Measurements from ENCODE around the gene NHSL1.
A peak's percentile ranks its signal among the peaks of the same experiment; 100 is the strongest.
"Not testable (repeated sequence)": the region's sequence is repeated elsewhere in the genome, so short reads cannot be mapped to it uniquely, and the experiment has no call there.

NHSL1 gene

GRCh38 chr6:138425256-138425655 is 74.0 kb downstream of the NHSL1 start:
- not testable (repeated sequence) for DNase-seq (ENCODE audit: low read depth)

GRCh38 chr6:138424004-138424904 is 75.0 kb downstream of the NHSL1 start:
- no peak for DNase-seq (ENCODE audit: low read depth)

- no peak for DNase-seq (ENCODE audit: low read depth)
These were observed 76.4 kb downstream of the NHSL1 start for GRCh38 chr6:138422861-138423260.

GRCh38 chr6:138421608-138422007 is 77.7 kb downstream of the NHSL1 start:
- DNase-seq (ENCODE audit: low read depth), result no peak

GRCh38 chr6:138421089-138421488 is 78.2 kb downstream of the NHSL1 start:
- no peak for DNase-seq (ENCODE audit: low read depth)

GRCh38 chr6:138420356-138420755 is 78.9 kb downstream of the NHSL1 start:
- no peak for DNase-seq (ENCODE audit: low read depth)

- no peak for DNase-seq (ENCODE audit: low read depth)
These were observed 79.5 kb downstream of the NHSL1 start for GRCh38 chr6:138419766-138420165.

- no peak for DNase-seq (ENCODE audit: low read depth)
These were observed 81.1 kb downstream of the NHSL1 start for GRCh38 chr6:138418118-138418742.

DNA sequence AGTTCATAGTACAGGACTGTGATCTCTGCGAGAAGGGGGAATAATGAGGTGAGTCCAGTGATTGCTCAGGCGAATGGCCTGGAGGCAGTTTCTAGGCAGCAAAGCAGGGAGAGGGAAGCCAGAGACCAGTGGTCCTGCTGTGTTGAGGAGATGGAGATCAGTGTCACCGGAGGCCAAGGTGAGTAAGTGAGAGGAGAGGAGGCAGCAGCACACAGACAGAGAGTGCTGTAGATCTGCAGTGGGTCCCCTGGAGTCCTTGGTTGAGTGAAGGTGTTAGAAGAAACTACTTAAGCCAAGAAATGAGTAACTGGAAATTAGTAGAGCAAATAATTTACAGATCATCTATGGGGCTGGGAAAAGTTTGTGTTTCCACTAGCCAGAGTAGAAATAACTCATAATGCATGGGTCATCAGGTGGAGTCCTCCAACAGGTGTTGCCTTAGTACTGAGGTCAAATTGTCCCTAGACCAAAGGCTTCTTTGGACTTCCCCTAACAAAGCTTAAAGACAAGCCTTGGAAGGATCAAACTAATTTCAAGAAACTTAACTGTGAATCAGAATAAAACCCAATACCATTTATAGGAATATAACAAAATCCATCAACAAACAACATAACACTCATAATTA is 81.7 kb downstream of the NHSL1 start:
- DNase-seq (ENCODE audit: low read depth), result no peak

- DNase-seq (ENCODE audit: low read depth), result no peak
These were observed 83.1 kb downstream of the NHSL1 start for GRCh38 chr6:138416206-138416605.

DNA sequence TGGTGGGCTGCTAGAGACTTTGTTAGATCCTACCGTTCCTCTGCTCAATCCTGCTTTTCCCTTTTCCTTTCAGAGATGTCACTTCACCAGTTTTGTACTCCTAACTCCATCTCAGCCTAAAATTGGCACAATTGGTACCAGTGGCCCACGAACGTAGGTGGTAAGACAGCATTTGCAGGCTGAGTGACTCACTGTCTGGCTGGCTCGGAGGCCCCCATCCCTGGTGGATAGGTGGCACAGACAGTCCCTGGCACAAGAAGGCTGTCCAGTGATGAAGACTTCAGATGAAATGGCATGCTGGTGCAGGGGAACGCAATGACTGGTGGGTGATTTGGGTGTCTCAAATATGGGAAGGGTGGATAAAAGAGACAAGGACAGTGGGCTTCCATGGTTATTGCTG is 84.2 kb downstream of the NHSL1 start:
- DNase-seq (ENCODE audit: low read depth), result no peak

DNA sequence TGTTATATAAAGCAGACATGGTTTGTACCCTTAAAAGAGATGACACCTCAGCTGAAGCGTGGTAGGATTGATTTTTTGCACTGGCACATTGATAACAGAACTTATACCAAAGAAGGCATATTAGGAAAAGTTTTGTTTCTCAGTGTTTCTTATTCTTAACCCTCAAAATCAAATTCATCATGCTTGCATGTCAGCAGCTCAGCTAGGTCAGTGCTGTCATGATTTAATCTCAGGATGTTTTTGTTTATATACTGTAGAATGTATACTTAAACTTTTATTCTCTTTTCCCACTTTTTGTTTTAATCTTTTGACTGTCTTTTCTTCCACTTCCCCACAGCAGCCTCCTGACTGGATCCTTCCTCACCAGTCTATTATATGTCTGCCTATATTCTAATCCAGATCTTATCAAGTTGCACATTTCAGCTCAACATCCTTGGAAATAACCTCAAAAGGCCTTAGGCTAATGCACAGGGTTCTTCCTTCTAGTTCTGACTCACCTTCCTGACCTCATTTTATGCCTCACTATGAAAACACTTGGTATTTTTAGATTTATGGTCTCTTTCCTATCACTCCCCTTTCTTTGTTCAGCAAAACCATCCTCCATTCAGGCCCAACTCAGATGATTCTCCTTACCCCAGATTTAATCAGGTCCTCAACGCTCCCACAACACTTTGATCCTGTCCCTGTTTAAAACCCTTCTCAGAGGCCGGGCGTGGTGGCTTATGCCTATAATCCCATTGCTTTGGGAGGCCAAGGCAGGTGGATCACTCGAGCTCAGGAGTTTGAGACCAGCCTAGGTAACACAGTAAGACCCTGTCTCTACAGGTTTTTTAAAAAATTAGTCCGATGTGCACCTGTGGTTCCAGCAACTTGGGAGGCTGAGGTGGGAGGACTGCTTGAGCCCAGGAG is 88.1 kb downstream of the NHSL1 start:
- DNase-seq (ENCODE audit: low read depth), result no peak

DNA sequence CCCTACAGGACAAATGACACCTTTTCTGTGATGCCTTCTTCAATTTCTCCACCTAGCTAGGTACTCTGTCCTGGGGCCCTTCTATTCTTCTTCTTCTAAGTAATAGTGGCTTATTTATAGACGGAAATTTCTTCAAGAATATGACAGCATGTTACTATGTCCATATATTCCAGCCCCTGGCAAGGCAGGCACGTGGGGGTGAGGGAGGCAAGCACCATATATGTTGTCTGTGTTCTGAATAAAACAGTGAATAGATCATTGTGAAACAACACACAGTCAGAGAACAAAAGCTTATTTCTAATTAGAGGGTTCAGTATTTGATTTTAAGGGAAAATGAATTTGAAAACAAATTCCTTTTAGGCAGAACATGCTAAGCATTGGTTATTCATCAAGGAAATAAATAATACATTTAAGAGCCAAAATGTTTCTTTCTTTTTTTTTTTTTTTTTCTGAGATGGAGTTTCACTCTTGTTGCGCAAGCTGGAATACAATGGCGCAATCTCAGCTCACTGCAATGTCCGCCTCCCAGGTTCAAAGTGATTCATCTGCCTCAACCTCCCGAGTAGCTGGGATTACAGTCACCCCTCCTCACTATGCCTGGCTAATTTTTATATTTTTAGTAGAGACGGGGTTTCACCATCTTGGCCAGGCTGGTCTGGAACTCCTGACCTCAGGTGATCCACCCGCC is 89.1 kb downstream of the NHSL1 start:
- DNase-seq (ENCODE audit: low read depth), result no peak

GRCh38 chr6:138406443-138406842 is 92.9 kb downstream of the NHSL1 start:
- no peak for DNase-seq (ENCODE audit: low read depth)

DNA sequence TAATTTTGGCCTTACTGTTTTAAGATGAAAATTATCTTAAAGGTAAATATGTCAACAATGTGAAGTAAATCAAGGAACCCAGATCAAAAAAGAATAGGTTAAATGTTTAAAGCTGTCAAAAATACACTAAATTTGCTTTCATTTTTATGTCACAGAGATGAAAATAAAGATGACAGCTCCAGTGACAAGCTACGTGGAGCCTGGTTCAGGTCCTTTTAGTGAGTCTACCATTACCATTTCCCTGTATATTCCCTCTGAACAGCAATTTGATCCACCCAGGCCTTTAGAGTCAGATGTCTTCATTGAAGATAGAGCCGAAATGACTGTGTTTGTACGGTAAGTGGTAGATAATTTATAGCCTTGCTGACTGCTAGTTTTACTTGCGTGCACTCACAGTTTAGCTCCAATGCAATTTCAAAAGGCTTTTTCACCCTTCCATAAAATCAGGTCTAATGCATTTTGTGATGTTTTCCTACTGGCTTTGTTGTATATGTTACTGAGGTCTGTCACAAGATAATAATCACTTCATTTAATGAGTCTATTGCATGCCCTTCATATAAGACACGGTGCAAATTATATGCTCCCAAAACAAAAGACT is 93.4 kb downstream of the NHSL1 start:
- DNase-seq (ENCODE audit: low read depth), result no peak

GRCh38 chr6:138404666-138405337 is 94.5 kb downstream of the NHSL1 start:
- no peak for DNase-seq (ENCODE audit: low read depth)

GRCh38 chr6:138403801-138404665 is 95.3 kb downstream of the NHSL1 start, which contains the start of gene HEBP2:
TSS of gene HEBP2 (plus strand) at chr6:138404223. CDS start at chr6:138404496, 273 bp downstream.
- peak; percentile 67 for DNase-seq (ENCODE audit: low read depth)

DNA sequence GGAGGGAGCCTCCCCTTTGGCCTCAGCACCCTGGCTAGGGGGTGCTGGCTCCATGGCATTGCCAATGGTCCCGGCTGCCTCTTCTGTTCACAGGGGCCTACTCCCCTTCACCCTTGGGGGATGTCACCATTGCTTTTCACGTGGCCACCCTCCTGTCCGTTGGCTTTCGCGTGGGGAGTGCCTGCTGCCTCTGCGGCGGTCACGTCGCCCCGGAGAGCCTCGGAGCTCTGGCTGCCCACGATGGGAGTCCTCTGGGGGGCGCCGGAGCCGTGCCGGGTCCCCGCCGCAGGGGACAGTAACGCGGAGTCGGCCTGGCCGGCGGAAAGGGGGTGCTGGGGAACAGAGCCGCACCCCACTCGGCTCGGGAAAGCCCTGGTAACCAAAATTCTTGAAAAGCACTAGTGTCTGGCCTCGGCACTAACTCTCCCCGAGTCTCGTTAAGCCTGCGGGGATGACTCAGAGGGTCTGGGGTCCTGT is 95.9 kb downstream of the NHSL1 start:
- DNase-seq (ENCODE audit: low read depth), result no peak

DNA sequence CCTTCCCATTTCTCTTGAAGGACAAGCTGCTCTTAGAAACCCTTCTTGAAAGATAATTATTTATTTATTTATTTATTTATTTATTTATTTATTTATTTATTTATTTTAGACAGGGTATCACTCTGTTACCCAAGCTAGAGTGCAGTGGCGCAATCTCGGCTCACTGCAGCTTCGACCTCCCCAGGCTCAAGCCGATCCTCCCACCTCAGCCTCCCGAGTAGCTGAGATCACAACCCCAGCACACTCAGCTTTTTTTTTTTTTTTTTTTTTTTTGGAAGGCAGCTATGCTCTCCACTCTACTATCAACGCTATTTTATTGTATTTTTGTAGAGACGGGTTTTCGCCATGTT is 96.5 kb downstream of the NHSL1 start:
- no peak for DNase-seq (ENCODE audit: low read depth)
